ENCODE measurements around the gene CACNA1B. TPM values are rescaled to one million over a fixed set of nuclear protein-coding genes. Genes with fewer than 3 reads are reported as not detected.

The CACNA1B gene
- total RNA-seq, 1 donor from 2014 or later: 0.41 TPM

GRCh38 chr9:137972355-137972987, 94.9 kb downstream of the CACNA1B start:
- intact Hi-C loops (cut with DNase I): no loop called here
- DNase-seq (ENCODE audit: missing footprints) (no peak), ATAC-seq (no peak)

GRCh38 chr9:137972988-137973470, 95.4 kb downstream of the CACNA1B start:
- DNase-seq (ENCODE audit: missing footprints): no peak
- intact Hi-C loops (cut with DNase I): no loop called here
- no peak for ATAC-seq

GRCh38 chr9:137973829-137974416, 96.3 kb downstream of the CACNA1B start:
- no peak for DNase-seq (ENCODE audit: missing footprints)
- no peak for ATAC-seq
- intact Hi-C loops (cut with DNase I): no loop called here

- DNase-seq (ENCODE audit: missing footprints) (no peak), ATAC-seq (no peak)
- intact Hi-C loops (cut with DNase I): no loop called here
Observed at GRCh38 chr9:137974746-137975526, 97.4 kb downstream of the CACNA1B start.

- intact Hi-C loops (cut with DNase I): no loop called here
- DNase-seq (ENCODE audit: missing footprints) (no peak), ATAC-seq (no peak)
Observed at GRCh38 chr9:137975527-137975913, 97.9 kb downstream of the CACNA1B start.

GRCh38 chr9:137975936-137976565, 98.5 kb downstream of the CACNA1B start:
- intact Hi-C loops (cut with DNase I): no loop called here
- DNase-seq (ENCODE audit: missing footprints): no peak
- no peak for ATAC-seq

- DNase-seq (ENCODE audit: missing footprints) (no peak), ATAC-seq (no peak)
- intact Hi-C loops (cut with DNase I): no loop called here
Observed at GRCh38 chr9:137977571-137978261, 100.1 kb downstream of the CACNA1B start.

GRCh38 chr9:137978262-137978714, 100.7 kb downstream of the CACNA1B start:
- DNase-seq (ENCODE audit: missing footprints) (no peak), ATAC-seq (no peak)
- intact Hi-C loops (cut with DNase I): no loop called here

GRCh38 chr9:137982200-137982599, 104.6 kb downstream of the CACNA1B start:
- intact Hi-C loops (cut with DNase I): no loop called here
- no peak for ATAC-seq

GRCh38 chr9:137984005-137984404, 106.4 kb downstream of the CACNA1B start:
- ATAC-seq (no peak), DNase-seq (ENCODE audit: missing footprints) (no peak)
- intact Hi-C loops (cut with DNase I): no loop called here

More at GRCh38 chr9:137982200-137982599, 104.6 kb downstream of the CACNA1B start:
- DNase-seq (ENCODE audit: missing footprints): no peak

- ATAC-seq (no peak), DNase-seq (ENCODE audit: missing footprints) (no peak)
- intact Hi-C loops (cut with DNase I): no loop called here
Observed at GRCh38 chr9:137984520-137985257, 107.1 kb downstream of the CACNA1B start.

- intact Hi-C loops (cut with DNase I): no loop called here
- DNase-seq (ENCODE audit: missing footprints) (no peak), ATAC-seq (no peak)
Observed at GRCh38 chr9:137985637-137986071, 108.1 kb downstream of the CACNA1B start.

GRCh38 chr9:137986268-137987099, 108.9 kb downstream of the CACNA1B start:
- intact Hi-C loops (cut with DNase I): no loop called here
- ATAC-seq (no peak), DNase-seq (ENCODE audit: missing footprints) (no peak)

GRCh38 chr9:137987244-137988030, 109.9 kb downstream of the CACNA1B start:
- DNase-seq (ENCODE audit: missing footprints): no peak
- no peak for ATAC-seq
- intact Hi-C loops (cut with DNase I): no loop called here

- ATAC-seq (no peak), DNase-seq (ENCODE audit: missing footprints) (no peak)
- intact Hi-C loops (cut with DNase I): no loop called here
Observed at GRCh38 chr9:137988051-137988450, 110.5 kb downstream of the CACNA1B start.

GRCh38 chr9:137988701-137989100, 111.1 kb downstream of the CACNA1B start:
- intact Hi-C loops (cut with DNase I): no loop called here
- ATAC-seq (no peak), DNase-seq (ENCODE audit: missing footprints) (no peak)

- ATAC-seq (no peak), DNase-seq (ENCODE audit: missing footprints) (no peak)
- intact Hi-C loops (cut with DNase I): no loop called here
Observed at GRCh38 chr9:137989156-137989555, 111.6 kb downstream of the CACNA1B start.

Data from Right ventricle myocardium inferior (tissue), 1 donor.